K562 (cell line): Measurements from ENCODE around the gene VWF. TPM values are rescaled to one million over a fixed set of nuclear protein-coding genes. Genes with fewer than 3 reads are reported as not detected.

Experiments used
- ATAC-seq: fragments of 200-7000 bp; cut with Tn5 transposase; 3 replicates; pipeline ENCODE4 v1.9.1; 2020; ENCODE audit warnings: moderate library complexity
- BruUV-seq: library from RNA; stranded (reverse); fragments of 400-500 nt; replicated peaks from 2 replicates; lab custom pipeline; 2021; lab: Mats Ljungman, UMichigan
- CTCF ChIA-PET: fragments of 300-600 bp; formaldehyde crosslinking; extraction: SDS; loops from one replicate; lab custom pipeline; 2021; ENCODE audit warnings: low intra/inter-chr PET ratio; lab: Yijun Ruan, JAX
- POLR2A ChIA-PET: fragments of 300-600, 350-650 bp; sonication (Branson Sonifier 250); formaldehyde crosslinking; extraction: SDS; loops from one replicate; lab custom pipeline; 2021; ENCODE audit warnings: antibody characterized with exemption, inconsistent platforms; lab: Yijun Ruan, JAX
- DNase-seq, 4 experiments: peaks; one replicate each; pipeline versions ENCODE4 v3.0.0 to v3.0.0-alpha.2; 2011 to 2018; ENCODE audit warnings: low spot score in 3 of 4, mixed read lengths in 3 of 4; ENCODE audit errors: extremely low read depth in 1 of 4
- FAIRE-seq: peaks from 2 replicates; lab custom pipeline; 2011; peaks lifted over from hg19 to GRCh38; lab: Jason Lieb, UNC
- H2AFZ ChIP-seq: 2 replicates; pipeline ENCODE4 v1.6.0; 2011; ENCODE audit warnings: low read depth, low read length, control low read depth, inconsistent platforms
- H3K27ac ChIP-seq: fragments of 200-600 bp; 3 replicates; pipeline ENCODE4 v1.8.0; 2011; ENCODE audit warnings: low read depth, mild to moderate bottlenecking, control low read depth, inconsistent platforms, low read length, moderate library complexity, mixed read lengths; ENCODE audit errors: extremely low read depth
- H3K27me3 ChIP-seq, 2 experiments: fragments of 300-600 bp in 1 of 2; 2 replicates in 1 of 2; 3 replicates in 1 of 2; pipeline versions ENCODE4 v1.6.0 to v1.8.0; 2011; ENCODE audit warnings: inconsistent platforms in 2 of 2, low read length in 2 of 2, mild to moderate bottlenecking in 1 of 2, mixed read lengths in 1 of 2, moderate library complexity in 1 of 2; ENCODE audit not compliant: control insufficient read depth in 2 of 2, insufficient read depth in 2 of 2
- H3K36me3 ChIP-seq: fragments of 300-600 bp; 3 replicates; pipeline ENCODE4 v1.8.0; 2011; ENCODE audit warnings: mild to moderate bottlenecking, low read length, inconsistent platforms; ENCODE audit not compliant: control insufficient read depth, insufficient read depth
- H3K4me1 ChIP-seq, 2 experiments: fragments of 200-600 bp in 1 of 2; replicated peaks in 1 of 2; 2 replicates in 1 of 2; 3 replicates in 1 of 2; pipeline versions ENCODE4 v1.5.1 to v1.8.0; 2011; ENCODE audit warnings: inconsistent platforms in 2 of 2, low read length in 2 of 2, mild to moderate bottlenecking in 1 of 2, mixed read lengths in 1 of 2, moderate library complexity in 1 of 2; ENCODE audit not compliant: control insufficient read depth in 2 of 2, insufficient read depth in 2 of 2
- H3K4me2 ChIP-seq: 2 replicates; pipeline ENCODE4 v1.6.1; 2011; ENCODE audit warnings: low read length, control low read depth, inconsistent platforms, mixed read lengths; ENCODE audit not compliant: insufficient read depth
- H3K4me3 ChIP-seq: fragments of 200-600 bp; sonication (generic), shearing (Covaris generic); 2 replicates; pipeline ENCODE4 v1.5.1; 2016; ENCODE audit warnings: control low read depth, inconsistent platforms
- H3K79me2 ChIP-seq: fragments of 200-600 bp; 3 replicates; pipeline ENCODE4 v1.8.0; 2011; ENCODE audit warnings: low read length, inconsistent platforms; ENCODE audit not compliant: control insufficient read depth, insufficient read depth
- H3K9ac ChIP-seq, 2 experiments: 2 replicates each; pipeline versions ENCODE4 v1.6.0 to v1.6.1; 2011; ENCODE audit warnings: low read depth in 2 of 2, low read length in 2 of 2, control low read depth in 1 of 2, inconsistent platforms in 1 of 2, mild to moderate bottlenecking in 1 of 2, mixed read lengths in 1 of 2; ENCODE audit not compliant: insufficient read depth in 1 of 2
- H3K9me1 ChIP-seq: one replicate; pipeline ENCODE4 v1.6.0; 2011; ENCODE audit warnings: inconsistent platforms, mild to moderate bottlenecking, low read length, moderate library complexity; ENCODE audit not compliant: control insufficient read depth, insufficient read depth
- H3K9me3 ChIP-seq: replicated peaks from 2 replicates; pipeline ENCODE4 v1.5.1; 2011; ENCODE audit warnings: low read depth, low read length, inconsistent platforms; ENCODE audit not compliant: control insufficient read depth, insufficient read depth
- H4K20me1 ChIP-seq: replicated peaks from 2 replicates; pipeline ENCODE4 v1.6.1; 2011; ENCODE audit warnings: low read length, inconsistent platforms, mixed read lengths; ENCODE audit not compliant: control insufficient read depth, insufficient read depth
- ASH1L ChIP-seq: fragments of 450-650 bp; IDR thresholded peaks from 2 replicates; pipeline ENCODE4 v1.6.1; 2018; ENCODE audit warnings: borderline replicate concordance, mild to moderate bottlenecking, low read depth; ENCODE audit not compliant: partially characterized antibody
- CC2D1A ChIP-seq: fragments of 450-650 bp; IDR thresholded peaks from 2 replicates; pipeline ENCODE4 v1.6.1; 2017; ENCODE audit warnings: mild to moderate bottlenecking
- ESRRA ChIP-seq: fragments of 450-650 bp; IDR thresholded peaks from 2 replicates; pipeline ENCODE4 v1.6.1; 2014; ENCODE audit warnings: low read depth, mild to moderate bottlenecking, moderate library complexity, borderline replicate concordance
- HNRNPK ChIP-seq: fragments of 200-400 bp; formaldehyde crosslinking; IDR thresholded peaks from one replicate; pipeline ENCODE4 v1.6.1; 2018; ENCODE audit warnings: mild to moderate bottlenecking, low read depth, low read length; ENCODE audit not compliant: poor library complexity, severe bottlenecking
- KLF1 ChIP-seq: fragments of 450-650 bp; IDR thresholded peaks from 2 replicates; pipeline ENCODE4 v1.6.1; 2016; ENCODE audit warnings: missing genetic modification characterization, missing compliant biosample characterization
- KLF16 ChIP-seq: IDR thresholded peaks from 2 replicates; pipeline ENCODE4 v1.6.1; 2016; ENCODE audit warnings: antibody characterized with exemption
- MCM7 ChIP-seq, 2 experiments: fragments of 450-650 bp; IDR thresholded peaks; 2 replicates each; pipeline ENCODE4 v1.6.1; 2016 to 2018
- RBM22 ChIP-seq: fragments of 200-400 bp; formaldehyde crosslinking; IDR thresholded peaks from 2 replicates; pipeline ENCODE4 v1.6.1; 2018; ENCODE audit warnings: low read length, low read depth; ENCODE audit not compliant: poor library complexity, severe bottlenecking
- SMARCB1 ChIP-seq: IDR thresholded peaks from 2 replicates; pipeline ENCODE4 v1.6.1; 2011; ENCODE audit warnings: improper control_type of control experiment, low read depth; ENCODE audit not compliant: insufficient read length
- SPI1 ChIP-seq: IDR thresholded peaks from 2 replicates; pipeline ENCODE4 v1.6.1; 2011; ENCODE audit warnings: low read depth, low read length, control low read depth, borderline replicate concordance
- TAL1 ChIP-seq: fragments of 450-650 bp; IDR thresholded peaks from 2 replicates; pipeline ENCODE4 v1.6.1; 2016; ENCODE audit warnings: mild to moderate bottlenecking
- TRIM24 ChIP-seq, 2 experiments: fragments of 450-650 bp; IDR thresholded peaks; 2 replicates each; pipeline ENCODE4 v1.6.1; 2016
- ZBTB17 ChIP-seq: fragments of 450-650 bp; formaldehyde crosslinking; IDR thresholded peaks from 2 replicates; pipeline ENCODE4 v1.4.0; 2020; ENCODE audit warnings: mild to moderate bottlenecking
- ZBTB8A ChIP-seq: fragments of 450-650 bp; IDR thresholded peaks from 2 replicates; pipeline ENCODE4 v1.6.1; 2018; ENCODE audit warnings: mild to moderate bottlenecking, moderate library complexity; ENCODE audit not compliant: partially characterized antibody
- ZNF24 ChIP-seq: fragments of 450-650 bp; IDR thresholded peaks from 2 replicates; pipeline ENCODE4 v1.6.1; 2016
- ZNF282 ChIP-seq: sonication (generic); formaldehyde crosslinking; IDR thresholded peaks from 2 replicates; pipeline ENCODE4 v1.8.1; 2023; ENCODE audit warnings: missing genetic modification reagents
- WGBS: fragments of 100-300 bp; shearing (Covaris generic); methylation state at CpG from one replicate; pipeline ENCODE4 v1.1.6; 2016; ENCODE audit warnings: low coverage, mixed read lengths; ENCODE audit not compliant: insufficient coverage; ENCODE audit errors: missing lambda C conversion rate; 5-methylcytosine and 5-hydroxymethylcytosine counted together
- in situ Hi-C: fragments of 300-500 bp; cut with MboI; formaldehyde crosslinking; loops from 4 replicates; pipeline ENCODE4 v1.15.0; 2018; ENCODE audit warnings: inconsistent platforms, mixed read lengths
- intact Hi-C: fragments of 100-400 bp; cut with micrococcal nuclease; formaldehyde crosslinking; loops from 2 replicates; pipeline ENCODE4 v1.14.2; 2022
- polyA plus RNA-seq, 8 experiments: library from polyadenylated mRNA; depleted of rRNA in 4 of 8; stranded (reverse) in 5 of 8; unstranded in 3 of 8; fragments of >200 nt; fragmentation: Nextera tagmentation in 2 of 8; fragmentation: Illumina TruSeq in 1 of 8; extraction: Ambion mirVana in 2 of 8; extraction: Trizol in 1 of 8; gene quantifications; 2 replicates each; pipeline versions ENCODE4 v1.2.1 to v1.2.3, GENCODE V29; 2011 to 2014; ENCODE audit warnings: inconsistent platforms in 1 of 8, missing spikeins in 1 of 8
- total RNA-seq, 7 experiments: library from RNA; depleted of rRNA in 6 of 7; stranded (reverse); fragments of >200 nt in 6 of 7; fragmentation: Illumina TruSeq in 2 of 7; extraction: Trizol in 2 of 7; gene quantifications; 2 replicates each; pipeline versions ENCODE4 v1.2.1 to v1.2.3, GENCODE V29; 2011 to 2021; ENCODE audit warnings: low replicate concordance in 1 of 7
- TF ChIP-seq, protein P1 (sequence below): IDR thresholded peaks from 2 replicates; pipeline ENCODE4 v1.6.1; 2016; ENCODE audit warnings: missing genetic modification characterization, missing compliant biosample characterization

VWF gene
- total and polyA plus RNA-seq, 9 of the 15 experiments (the other 6 are each of a cell fraction or from before 2014, with no cell fraction given): 0.53 TPM; not detected in 8

DNA sequence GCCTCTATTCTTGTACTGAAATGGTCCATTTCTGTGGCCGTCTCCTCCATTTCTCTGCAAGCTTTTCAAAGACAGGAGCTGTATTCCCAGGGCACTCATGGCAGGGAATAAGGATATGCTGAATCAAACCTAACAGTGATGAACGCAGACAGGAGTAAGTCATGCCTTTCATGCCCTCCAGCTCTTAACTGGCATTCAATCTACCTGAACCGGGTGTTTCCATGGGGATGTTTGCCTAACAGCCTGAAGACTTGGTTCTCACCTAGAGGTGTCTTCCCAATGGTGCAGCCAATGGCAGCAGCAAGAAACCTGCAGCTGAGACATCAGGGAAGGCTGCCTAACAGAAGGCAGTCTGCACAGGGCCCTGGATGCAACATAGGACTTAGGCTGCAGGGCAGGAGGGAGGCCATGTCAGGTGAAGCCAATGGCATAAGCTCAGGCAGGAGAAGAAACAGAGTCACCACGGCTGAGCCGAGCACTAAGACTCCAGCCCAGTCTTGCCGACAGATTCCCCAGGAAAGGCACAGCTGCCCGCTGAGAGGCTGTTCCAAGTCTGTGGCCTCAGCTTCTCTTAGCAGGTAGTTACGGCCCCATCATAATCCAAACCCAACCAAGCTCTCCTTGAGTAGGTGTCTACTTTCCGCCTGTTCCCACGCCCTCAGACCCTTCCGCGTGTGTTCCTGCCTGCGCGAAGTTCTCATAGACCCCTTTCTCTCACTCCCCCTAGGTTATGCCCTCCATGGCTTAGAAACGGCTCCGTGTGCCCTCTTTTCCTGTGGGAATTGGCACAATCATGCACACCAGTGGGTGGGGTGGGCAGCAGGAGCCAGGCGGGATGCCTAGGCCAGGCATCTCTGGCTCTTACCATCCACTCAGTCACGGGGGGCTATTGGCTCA lies 44.1 kb downstream of the VWF start (continued):
- TF ChIP-seq RBM22 (no peak), CC2D1A (no peak), ESRRA (no peak), KLF16 (no peak), KLF1 (tag) (no peak)
- TF ChIP-seq, protein P1, sequence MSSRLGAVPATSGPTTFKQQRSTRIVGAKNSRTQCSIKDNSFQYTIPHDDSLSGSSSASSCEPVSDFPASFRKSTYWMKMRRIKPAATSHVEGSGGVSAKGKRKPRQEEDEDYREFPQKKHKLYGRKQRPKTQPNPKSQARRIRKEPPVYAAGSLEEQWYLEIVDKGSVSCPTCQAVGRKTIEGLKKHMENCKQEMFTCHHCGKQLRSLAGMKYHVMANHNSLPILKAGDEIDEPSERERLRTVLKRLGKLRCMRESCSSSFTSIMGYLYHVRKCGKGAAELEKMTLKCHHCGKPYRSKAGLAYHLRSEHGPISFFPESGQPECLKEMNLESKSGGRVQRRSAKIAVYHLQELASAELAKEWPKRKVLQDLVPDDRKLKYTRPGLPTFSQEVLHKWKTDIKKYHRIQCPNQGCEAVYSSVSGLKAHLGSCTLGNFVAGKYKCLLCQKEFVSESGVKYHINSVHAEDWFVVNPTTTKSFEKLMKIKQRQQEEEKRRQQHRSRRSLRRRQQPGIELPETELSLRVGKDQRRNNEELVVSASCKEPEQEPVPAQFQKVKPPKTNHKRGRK (tag): no peak

GRCh38 chr12:6078398-6079096 lies 45.9 kb downstream of the VWF start:
- peaks cover 18 to 57% of the 10 kb centered on the region in 2 experiments; a peak in 4 of 5 replicates for H3K27me3 ChIP-seq
- no peak overlapping the region for H3K9ac ChIP-seq
- no peak overlapping the region for H3K4me2 ChIP-seq
- H3K36me3 ChIP-seq: no peaks in the 10 kb centered on the region
- H3K4me3 ChIP-seq: no peak overlapping the region
- WGBS: 6% methylated on average over 2 of the region's 3 CpGs
- in situ Hi-C loops: no loop called here
- intact Hi-C loops: no loop called here
- H3K9me3 ChIP-seq: no peaks in the 10 kb centered on the region
- POLR2A ChIA-PET: interaction anchor here (0.6 kb wide), 1 partner anchor 946 kb away, joined by 3 read pairs; no protein-coding TSS in a partner anchor
- no TSS peak for BruUV-seq
- H3K79me2 ChIP-seq: no peaks in the 10 kb centered on the region
- H3K9me1 ChIP-seq: no peaks in the 10 kb centered on the region
- no peaks in the 10 kb centered on the region for H4K20me1 ChIP-seq
- CTCF ChIA-PET: no interaction called here
- FAIRE-seq (no peak), ATAC-seq (no peak), DNase-seq (no peak)
- peaks cover 0 to 6% of the 10 kb centered on the region in 2 experiments; a peak in 3 of 5 replicates for H3K4me1 ChIP-seq
- TF ChIP-seq ZBTB17 (CRISPR knock-in tag) (no peak), ZNF282 (CRISPR knock-in tag) (no peak), ASH1L (no peak), ZNF24 (no peak), MCM7 (IDR thresholded peaks at IDR 0.05) (no peak), SMARCB1 (no peak), TAL1 (no peak), SPI1 (no peak), TRIM24 (IDR thresholded peaks at IDR 0.05) (no peak), HNRNPK (no peak), ZBTB8A (no peak)
- no peak overlapping the region for H2AFZ ChIP-seq
- H3K27ac ChIP-seq: no peak overlapping the region
